Upper lobe of left lung (tissue), 6 donors: Measurements from ENCODE around the gene TRIP13. TPM values are rescaled to one million over a fixed set of nuclear protein-coding genes. Genes with fewer than 3 reads are reported as not detected.

Source experiments
- ATAC-seq, 2 donors: fragments of 200-7000 bp; cut with Tn5 transposase; one replicate each; pipeline ENCODE4 v1.9.1; 2022; ENCODE audit warnings: mild to moderate bottlenecking in 2 of 2, moderate library complexity in 2 of 2; ENCODE audit not compliant: low FRiP score in 2 of 2
- DNase-seq, 2 donors: peaks; one replicate each; pipeline ENCODE4 v3.0.0-alpha.2; 2019 to 2020
- H3K27ac ChIP-seq, 4 donors: fragments of 200-600 bp; sonication (generic); one replicate each; pipeline ENCODE4 v1.5.1; 2016 to 2019
- H3K27me3 ChIP-seq, 4 donors: fragments of 200-600 bp; sonication (generic); one replicate each; pipeline ENCODE4 v1.5.1; 2017 to 2019
- H3K36me3 ChIP-seq, 4 donors: fragments of 200-600 bp; sonication (generic); one replicate each; pipeline ENCODE4 v1.5.1; 2016 to 2019
- H3K4me1 ChIP-seq, 4 donors: fragments of 200-600 bp; sonication (generic); one replicate each; pipeline ENCODE4 v1.5.1; 2018 to 2019
- H3K4me3 ChIP-seq, 4 donors: fragments of 200-600 bp; sonication (generic); one replicate each; pipeline ENCODE4 v1.5.1; 2017 to 2019; ENCODE audit warnings: mild to moderate bottlenecking in 2 of 4, moderate library complexity in 1 of 4
- H3K9me3 ChIP-seq, 4 donors: fragments of 200-600 bp; sonication (generic); one replicate each; pipeline ENCODE4 v1.5.1; 2018 to 2019
- CTCF ChIP-seq, 6 experiments: fragments of 450-650 bp in 4 of 6; fragments of 200-600 bp in 2 of 6; sonication (generic) in 2 of 6; IDR thresholded peaks; one replicate each; pipeline ENCODE4 v1.5.1; 2016 to 2019; ENCODE audit warnings: antibody characterized with exemption in 6 of 6
- EP300 ChIP-seq, 4 donors: sonication (generic); formaldehyde crosslinking; IDR thresholded peaks; one replicate each; pipeline ENCODE4 v1.5.1; 2017; ENCODE audit warnings: antibody characterized with exemption in 4 of 4, control low read depth in 2 of 4
- POLR2A ChIP-seq, 4 donors: fragments of 450-650 bp; IDR thresholded peaks; one replicate each; pipeline ENCODE4 v1.5.1; 2016 to 2017; ENCODE audit warnings: antibody characterized with exemption in 4 of 4, mild to moderate bottlenecking in 2 of 4
- POLR2AphosphoS5 ChIP-seq, 2 donors: sonication (generic); formaldehyde crosslinking; IDR thresholded peaks; one replicate each; pipeline ENCODE4 v1.5.1; 2017; ENCODE audit warnings: antibody characterized with exemption in 2 of 2
- WGBS, 2 donors: methylation state at CpG; one replicate each; pipeline ENCODE4 v1.1.5; 2017 to 2018; 5-methylcytosine and 5-hydroxymethylcytosine counted together
- total RNA-seq, 6 donors: library from RNA; depleted of rRNA in 4 of 6; stranded (reverse); fragments of >200 nt in 4 of 6; gene quantifications; one replicate each; pipeline versions ENCODE4 v1.1.0 to v1.2.1, GENCODE V29; 2016 to 2021
- donor health status: DM: no; HTN: no; CAD: no; lungs with moderate emphysema.
- donor health status: DM: no; HTN: yes; CAD: no; lungs with severe emphysema.

The TRIP13 gene
- total RNA-seq, 6 donors from 2014 or later, result 1.0 to 2.1 (median 1.5) TPM

GRCh38 chr5:961711-962240 lies 69.1 kb downstream of the TRIP13 start:
- Histone ChIP-seq H3K36me3 (no peaks in the 10 kb centered on the region), H3K4me1 (peaks cover 10 to 30% (median 16%) of the 10 kb centered on the region in 4 donors), H3K27me3 (no peaks in the 10 kb centered on the region), H3K4me3 (no peak overlapping the region), H3K9me3 (no peaks in the 10 kb centered on the region), H3K27ac (peak overlapping the region in 3 of 4 donors; percentile 69 to 80 (median 77))
- whole genome bisulfite sequencing, 2 donors, result 91 to 93% methylated on average over 5 to 23 of the region's 24 CpGs
- TF ChIP-seq POLR2A (IDR thresholded peaks at IDR 0.05) (no peak), EP300 (IDR thresholded peaks at IDR 0.05) (no peak), CTCF (IDR thresholded peaks at IDR 0.05) (no peak), POLR2AphosphoS5 (IDR thresholded peaks at IDR 0.05) (no peak)
- ATAC-seq (no peak), DNase-seq (peak in 1 of 2 donors; percentile 51)

- TF ChIP-seq POLR2A (IDR thresholded peaks at IDR 0.05) (no peak), EP300 (IDR thresholded peaks at IDR 0.05) (no peak), CTCF (IDR thresholded peaks at IDR 0.05) (no peak)
Observed at GRCh38 chr5:962386-962785, 69.7 kb downstream of the TRIP13 start.

GRCh38 chr5:962801-963200 lies 70.1 kb downstream of the TRIP13 start:
- no peak for ATAC-seq
- peak in 1 of 2 donors; percentile 77 for DNase-seq
- Histone ChIP-seq H3K27me3 (no peaks in the 10 kb centered on the region), H3K36me3 (no peaks in the 10 kb centered on the region), H3K27ac (peak overlapping the region; percentile 69 to 80 (median 74)), H3K4me3 (no peak overlapping the region), H3K4me1 (peaks cover 0 to 20% (median 5%) of the 10 kb centered on the region in 4 donors), H3K9me3 (no peaks in the 10 kb centered on the region)
- WGBS, 2 donors, result 94 to 96% methylated on average over 5 to 8 of the region's 12 CpGs
- TF ChIP-seq CTCF (IDR thresholded peaks at IDR 0.05), result no peak
- TF ChIP-seq EP300 (IDR thresholded peaks at IDR 0.05), result no peak
- no peak for TF ChIP-seq POLR2AphosphoS5 (IDR thresholded peaks at IDR 0.05)
- no peak for TF ChIP-seq POLR2A (IDR thresholded peaks at IDR 0.05)

More at GRCh38 chr5:962386-962785, 69.7 kb downstream of the TRIP13 start:
- DNase-seq (no peak), ATAC-seq (no peak)
- Histone ChIP-seq H3K36me3 (no peaks in the 10 kb centered on the region), H3K4me3 (no peak overlapping the region), H3K9me3 (no peaks in the 10 kb centered on the region), H3K4me1 (peaks cover 4 to 24% (median 10%) of the 10 kb centered on the region in 4 donors), H3K27me3 (no peaks in the 10 kb centered on the region), H3K27ac (peak overlapping the region; percentile 69 to 80 (median 74))
- 82 to 90% methylated on average over 15 of the region's 15 CpGs for WGBS, 2 donors

- Histone ChIP-seq H3K4me3 (no peak overlapping the region), H3K36me3 (no peaks in the 10 kb centered on the region), H3K27ac (peak overlapping the region; percentile 69 to 80 (median 74)), H3K4me1 (peaks cover 0 to 15% (median 4%) of the 10 kb centered on the region in 4 donors), H3K27me3 (no peaks in the 10 kb centered on the region), H3K9me3 (no peaks in the 10 kb centered on the region)
- no peak for ATAC-seq
- no peak for TF ChIP-seq POLR2A (IDR thresholded peaks at IDR 0.05)
- TF ChIP-seq POLR2AphosphoS5 (IDR thresholded peaks at IDR 0.05), result no peak
- no peak for TF ChIP-seq CTCF (IDR thresholded peaks at IDR 0.05)
- no peak for TF ChIP-seq EP300 (IDR thresholded peaks at IDR 0.05)
- DNase-seq, result peak in 1 of 2 donors; percentile 59
- 79 to 97% methylated on average over 8 to 10 of the region's 10 CpGs for WGBS, 2 donors
Observed at GRCh38 chr5:963310-963672, 70.6 kb downstream of the TRIP13 start.
